Glutamatergic neuron (in vitro differentiated cells): Measurements from ENCODE around the gene UCK2. TPM values are rescaled to one million over a fixed set of nuclear protein-coding genes. Genes with fewer than 3 reads are reported as not detected.

ENCODE experiments used
- DNase-seq: peaks from one replicate; pipeline ENCODE4 v3.0.0; 2022
- H3K27ac Mint-ChIP-seq: one replicate; pipeline ENCODE4 v1.8.0; 2020; ENCODE audit warnings: mild to moderate bottlenecking, mixed read lengths, inconsistent platforms; ENCODE audit not compliant: unreplicated experiment
- H3K27me3 Mint-ChIP-seq: one replicate; pipeline ENCODE4 v1.8.0; 2020; ENCODE audit warnings: mild to moderate bottlenecking, moderate library complexity, mixed read lengths, inconsistent platforms; ENCODE audit not compliant: unreplicated experiment
- H3K36me3 Mint-ChIP-seq: one replicate; pipeline ENCODE4 v1.8.0; 2020; ENCODE audit warnings: mild to moderate bottlenecking, mixed read lengths, inconsistent platforms; ENCODE audit not compliant: unreplicated experiment
- H3K4me1 Mint-ChIP-seq: one replicate; pipeline ENCODE4 v1.8.0; 2020; ENCODE audit warnings: mild to moderate bottlenecking, low read depth, mixed read lengths, inconsistent platforms; ENCODE audit not compliant: unreplicated experiment
- H3K4me3 Mint-ChIP-seq: one replicate; pipeline ENCODE4 v1.8.0; 2020; ENCODE audit warnings: mild to moderate bottlenecking, mixed read lengths, inconsistent platforms; ENCODE audit not compliant: unreplicated experiment
- H3K9me3 Mint-ChIP-seq: one replicate; pipeline ENCODE4 v1.8.0; 2020; ENCODE audit warnings: mild to moderate bottlenecking, moderate library complexity, mixed read lengths, inconsistent platforms; ENCODE audit not compliant: unreplicated experiment
- total RNA-seq: library from RNA; stranded (reverse); fragmentation: NEBNext Ultra II Directional; extraction: Animal tissue kit (Norgen Biotek cat#: 25700); gene quantifications from one replicate; pipeline ENCODE4 v1.2.1, GENCODE V29; 2021; ENCODE audit not compliant: unreplicated experiment
- TF ChIP-seq, protein P1 (sequence below): fragments of 200-600 bp; sonication (generic); IDR thresholded peaks from one replicate; pipeline ENCODE4 v1.5.0; 2021; ENCODE audit not compliant: partially characterized antibody, unreplicated experiment

UCK2 gene
- total RNA-seq, 1 donor from 2014 or later, result 29.9 TPM

- TF ChIP-seq, protein P1, sequence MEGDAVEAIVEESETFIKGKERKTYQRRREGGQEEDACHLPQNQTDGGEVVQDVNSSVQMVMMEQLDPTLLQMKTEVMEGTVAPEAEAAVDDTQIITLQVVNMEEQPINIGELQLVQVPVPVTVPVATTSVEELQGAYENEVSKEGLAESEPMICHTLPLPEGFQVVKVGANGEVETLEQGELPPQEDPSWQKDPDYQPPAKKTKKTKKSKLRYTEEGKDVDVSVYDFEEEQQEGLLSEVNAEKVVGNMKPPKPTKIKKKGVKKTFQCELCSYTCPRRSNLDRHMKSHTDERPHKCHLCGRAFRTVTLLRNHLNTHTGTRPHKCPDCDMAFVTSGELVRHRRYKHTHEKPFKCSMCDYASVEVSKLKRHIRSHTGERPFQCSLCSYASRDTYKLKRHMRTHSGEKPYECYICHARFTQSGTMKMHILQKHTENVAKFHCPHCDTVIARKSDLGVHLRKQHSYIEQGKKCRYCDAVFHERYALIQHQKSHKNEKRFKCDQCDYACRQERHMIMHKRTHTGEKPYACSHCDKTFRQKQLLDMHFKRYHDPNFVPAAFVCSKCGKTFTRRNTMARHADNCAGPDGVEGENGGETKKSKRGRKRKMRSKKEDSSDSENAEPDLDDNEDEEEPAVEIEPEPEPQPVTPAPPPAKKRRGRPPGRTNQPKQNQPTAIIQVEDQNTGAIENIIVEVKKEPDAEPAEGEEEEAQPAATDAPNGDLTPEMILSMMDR, result no peak
- Mint-ChIP-seq H3K36me3 (no peaks in the 10 kb centered on the region), H3K4me1 (peaks cover 24% of the 10 kb centered on the region), H3K4me3 (no peak overlapping the region), H3K27me3 (peaks cover 2% of the 10 kb centered on the region), H3K9me3 (no peaks in the 10 kb centered on the region), H3K27ac (no peak overlapping the region)
- DNase-seq, result no peak
These were observed 13.0 kb downstream of the UCK2 start for GRCh38 chr1:165840423-165840822.

DNA sequence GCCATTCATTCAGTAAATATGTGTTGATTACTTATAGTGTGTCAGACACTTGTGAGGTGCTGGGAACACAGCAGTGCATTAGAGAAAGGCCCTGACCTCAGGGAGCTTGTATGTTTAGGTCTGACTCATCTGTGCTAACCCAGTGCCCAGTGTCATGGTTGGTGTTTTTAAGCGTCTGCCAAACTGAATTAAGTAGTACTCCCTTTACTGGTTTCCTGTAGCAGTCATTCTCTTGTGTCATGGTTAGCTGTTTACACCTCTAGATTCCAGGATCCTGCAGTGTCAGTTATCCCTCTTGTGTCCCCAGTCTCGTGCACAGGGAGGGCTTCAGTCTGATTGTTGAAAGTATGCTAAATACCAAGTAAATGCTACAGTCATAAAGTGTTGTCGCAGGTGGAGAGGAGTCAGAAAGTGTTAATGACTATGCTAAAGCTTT lies 14.2 kb downstream of the UCK2 start:
- TF ChIP-seq, protein P1, result no peak
- H3K27ac Mint-ChIP-seq, result no peak overlapping the region
- H3K36me3 Mint-ChIP-seq, result no peaks in the 10 kb centered on the region
- H3K9me3 Mint-ChIP-seq, result no peaks in the 10 kb centered on the region
- peaks cover 2% of the 10 kb centered on the region for H3K27me3 Mint-ChIP-seq
- no peak for DNase-seq
- H3K4me1 Mint-ChIP-seq, result peaks cover 24% of the 10 kb centered on the region
- H3K4me3 Mint-ChIP-seq, result no peak overlapping the region

DNA sequence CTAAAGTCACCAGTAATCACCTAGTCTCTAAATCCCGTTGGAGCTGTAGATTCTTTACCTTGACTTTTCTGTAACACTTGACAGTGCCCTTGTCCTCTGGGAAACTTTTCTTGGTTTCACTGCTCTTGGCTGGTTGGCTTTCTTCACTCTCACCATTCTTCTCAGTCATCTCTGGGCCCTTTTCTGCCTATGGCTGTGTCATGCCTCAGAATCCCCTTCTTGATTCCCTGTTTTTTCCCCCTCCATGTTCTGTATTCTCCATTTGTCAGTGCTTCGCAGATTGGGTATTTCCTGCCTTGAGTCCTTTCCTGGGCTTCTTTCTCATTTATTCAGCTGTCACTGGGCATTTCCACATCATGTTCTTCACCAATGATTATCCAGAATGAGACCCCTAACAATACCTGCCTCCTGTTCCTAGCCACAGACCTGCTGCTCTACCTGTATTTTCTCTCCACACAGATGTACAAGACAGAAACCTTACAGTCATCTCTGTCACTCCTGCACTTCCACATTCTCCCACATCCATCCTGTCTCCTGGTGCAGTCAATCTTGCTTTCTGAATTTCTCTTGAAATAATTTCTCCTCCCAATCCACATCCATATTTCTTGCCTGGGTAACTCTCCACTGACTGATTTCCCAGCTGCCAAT lies 14.7 kb downstream of the UCK2 start:
- Mint-ChIP-seq H3K36me3 (no peaks in the 10 kb centered on the region), H3K4me1 (peaks cover 24% of the 10 kb centered on the region), H3K27ac (no peak overlapping the region), H3K9me3 (no peaks in the 10 kb centered on the region), H3K4me3 (no peak overlapping the region), H3K27me3 (peaks cover 2% of the 10 kb centered on the region)
- TF ChIP-seq, protein P1, result no peak
- no peak for DNase-seq

DNA sequence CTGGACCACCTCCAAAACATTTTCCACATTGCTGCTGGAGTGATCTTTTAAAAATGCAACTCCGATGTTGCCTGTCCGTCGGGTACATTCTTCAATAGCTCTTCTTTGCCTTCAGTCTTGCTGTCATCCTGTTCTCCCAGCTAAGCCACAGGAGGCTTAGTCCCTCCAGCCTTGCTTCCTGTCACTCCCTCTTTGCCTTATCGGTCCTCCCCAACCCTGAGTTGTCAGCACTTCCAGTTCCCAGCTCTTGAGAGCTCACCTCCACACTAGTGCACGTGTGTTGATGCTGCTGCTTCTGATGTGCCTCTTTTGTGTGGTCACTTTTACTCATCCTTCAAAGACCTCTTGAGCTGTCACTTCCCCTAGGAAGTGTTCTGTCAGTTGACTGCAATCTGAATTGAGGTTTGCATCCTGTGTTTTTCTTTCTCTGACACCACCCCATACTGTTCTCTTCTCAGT lies 15.3 kb downstream of the UCK2 start:
- Mint-ChIP-seq H3K27me3 (peaks cover 2% of the 10 kb centered on the region), H3K9me3 (no peaks in the 10 kb centered on the region), H3K4me3 (no peak overlapping the region), H3K36me3 (no peaks in the 10 kb centered on the region), H3K4me1 (peaks cover 24% of the 10 kb centered on the region), H3K27ac (no peak overlapping the region)
- no peak for DNase-seq
- TF ChIP-seq, protein P1, result no peak

DNA sequence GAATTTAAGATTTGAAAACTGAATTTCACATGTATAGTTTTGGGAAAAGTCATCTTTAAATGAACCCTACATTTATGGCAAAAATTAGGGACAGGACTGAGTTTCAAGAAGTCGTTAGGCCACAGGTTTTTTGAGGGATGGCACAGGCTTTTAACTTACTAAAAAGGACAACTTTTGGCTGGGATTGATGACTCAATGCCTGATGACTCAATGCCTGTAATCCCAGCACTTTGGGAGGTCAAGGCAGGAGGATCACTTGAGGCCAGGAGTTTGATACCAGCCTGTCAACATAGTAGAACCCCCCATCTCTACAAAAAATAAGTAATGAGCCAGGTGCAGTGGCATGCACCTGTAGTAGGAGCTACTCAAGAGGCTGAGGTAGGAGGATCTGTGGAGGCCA lies 15.9 kb downstream of the UCK2 start:
- no peak for DNase-seq
- H3K4me3 Mint-ChIP-seq, result no peak overlapping the region
- H3K4me1 Mint-ChIP-seq, result peaks cover 20% of the 10 kb centered on the region
- peaks cover 2% of the 10 kb centered on the region for H3K27me3 Mint-ChIP-seq
- peaks cover 2% of the 10 kb centered on the region for H3K9me3 Mint-ChIP-seq
- no peaks in the 10 kb centered on the region for H3K36me3 Mint-ChIP-seq
- TF ChIP-seq, protein P1, result no peak
- no peak overlapping the region for H3K27ac Mint-ChIP-seq
